Hematopoietic multipotent progenitor cell treated with erythropoietin and hydrocortisone succinate and interleukin-3 and kit ligand, for 15 days (in vitro differentiated cells): ENCODE measurements around the gene FAM107B.

ENCODE experiments used
- DNase-seq: peaks from one replicate; pipeline ENCODE4 v3.0.0-alpha.2; 2015; ENCODE audit warnings: low spot score

FAM107B gene

GRCh38 chr10:14533295-14533694 lies 241.4 kb downstream of the FAM107B start:
- DNase-seq = no peak

- no peak for DNase-seq
Measured at GRCh38 chr10:14532473-14533251, 242.0 kb downstream of the FAM107B start.

DNA sequence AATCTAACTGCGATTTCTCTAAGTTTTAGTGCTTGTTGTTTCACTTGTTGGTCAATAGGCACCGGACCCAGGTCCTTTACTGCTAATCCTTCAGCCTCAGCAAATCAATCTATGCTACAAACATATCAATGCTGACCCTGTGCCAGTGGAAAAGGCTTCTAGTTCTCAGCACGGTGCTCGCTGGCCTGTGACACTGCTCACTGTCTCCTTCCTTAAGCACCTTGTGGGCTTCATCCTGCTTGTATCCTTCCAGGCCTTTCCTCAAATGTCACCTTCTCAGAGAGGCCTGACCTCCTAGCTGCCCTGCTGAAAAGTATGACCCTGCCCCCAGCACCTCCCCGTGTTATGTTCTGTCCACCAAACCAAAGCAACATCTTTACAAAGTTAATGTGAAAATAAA lies 242.7 kb downstream of the FAM107B start:
- DNase-seq = no peak

- DNase-seq = no peak
Measured at GRCh38 chr10:14530465-14530864, 244.2 kb downstream of the FAM107B start.

- DNase-seq = no peak
Measured at GRCh38 chr10:14529351-14529750, 245.3 kb downstream of the FAM107B start.

- DNase-seq = no peak
Measured at GRCh38 chr10:14528450-14528849, 246.2 kb downstream of the FAM107B start.

GRCh38 chr10:14527915-14528314 lies 246.8 kb downstream of the FAM107B start:
- DNase-seq = no peak

DNA sequence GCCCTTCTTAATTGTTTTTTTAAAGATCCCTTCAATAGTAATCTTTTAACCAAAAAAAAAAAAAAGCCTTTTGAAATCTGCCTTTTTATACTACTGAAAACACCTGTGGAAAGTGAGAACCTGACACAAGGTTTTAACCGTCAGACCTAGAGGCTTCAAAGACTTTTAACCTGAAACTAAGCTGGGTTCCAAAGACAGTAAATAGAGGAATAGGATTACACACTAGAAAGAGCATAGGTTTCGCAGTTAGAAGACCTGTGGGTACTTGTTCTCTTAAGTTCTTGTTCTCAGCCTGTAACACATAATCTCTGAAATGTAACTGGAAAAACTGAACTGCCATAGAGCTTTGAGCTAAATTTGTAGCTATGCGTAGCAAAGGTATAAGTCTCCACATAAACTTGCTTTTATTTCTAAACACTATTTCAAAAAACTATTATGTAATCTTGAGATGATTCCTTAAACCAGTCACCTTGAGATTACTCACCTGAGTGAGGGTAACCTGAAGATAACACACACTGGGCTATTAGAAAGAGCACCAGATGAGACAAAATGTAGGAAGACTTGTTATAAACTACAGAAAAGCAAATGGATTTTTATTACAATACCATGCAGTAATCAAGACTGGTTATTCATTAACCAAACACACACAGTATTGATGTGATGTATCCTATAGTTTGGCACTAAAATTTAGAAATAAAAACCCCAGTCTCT lies 247.4 kb downstream of the FAM107B start:
- DNase-seq = no peak

DNA sequence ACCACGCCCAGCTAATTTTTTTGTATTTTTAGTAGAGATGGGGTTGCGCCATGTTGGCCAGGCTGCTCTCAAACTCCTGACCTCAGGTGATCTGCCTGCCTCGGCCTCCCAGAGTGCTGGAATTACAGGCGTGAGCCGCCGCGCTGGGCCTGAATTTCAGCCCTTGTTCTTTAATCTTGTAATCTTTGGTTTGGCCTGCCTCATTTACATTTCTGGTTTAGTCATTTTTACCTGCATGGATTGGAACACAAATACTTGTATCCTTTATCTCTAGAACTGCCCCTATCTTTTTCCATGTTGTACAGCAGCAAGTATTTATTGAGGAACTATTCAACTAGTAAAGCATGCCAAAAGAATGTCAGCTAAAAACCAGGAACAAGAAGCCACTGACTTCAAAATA lies 248.4 kb downstream of the FAM107B start:
- DNase-seq = no peak

DNA sequence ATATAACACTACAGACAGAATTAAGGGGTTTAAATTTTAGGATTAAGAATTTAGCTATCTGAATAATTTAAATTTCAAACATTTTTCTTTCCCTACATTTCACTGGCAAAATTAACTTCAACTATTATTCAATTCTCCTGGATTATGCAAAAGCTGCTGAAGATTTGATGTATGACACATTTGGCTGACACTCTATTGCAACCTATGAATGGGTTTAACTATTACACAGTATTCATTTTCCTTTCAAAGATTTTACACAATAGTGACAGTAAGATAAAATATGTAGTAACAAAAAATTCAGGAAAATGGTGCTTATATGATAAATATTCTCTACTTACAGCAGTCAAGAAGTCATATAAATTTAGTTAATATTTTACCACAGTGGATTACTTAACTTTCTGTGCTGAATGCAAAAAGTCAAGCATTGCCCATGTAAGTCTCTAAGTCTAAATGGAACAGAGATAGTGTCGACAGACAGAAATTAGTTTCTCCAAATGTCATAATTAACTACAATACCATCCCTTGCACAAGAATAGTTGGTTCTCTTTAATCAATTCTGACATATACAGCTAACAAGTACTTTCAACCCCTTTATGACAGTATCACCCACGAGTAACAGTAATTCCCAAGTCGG lies 249.9 kb downstream of the FAM107B start:
- DNase-seq = no peak

GRCh38 chr10:14523286-14523685 lies 251.4 kb downstream of the FAM107B start:
- no peak for DNase-seq

DNA sequence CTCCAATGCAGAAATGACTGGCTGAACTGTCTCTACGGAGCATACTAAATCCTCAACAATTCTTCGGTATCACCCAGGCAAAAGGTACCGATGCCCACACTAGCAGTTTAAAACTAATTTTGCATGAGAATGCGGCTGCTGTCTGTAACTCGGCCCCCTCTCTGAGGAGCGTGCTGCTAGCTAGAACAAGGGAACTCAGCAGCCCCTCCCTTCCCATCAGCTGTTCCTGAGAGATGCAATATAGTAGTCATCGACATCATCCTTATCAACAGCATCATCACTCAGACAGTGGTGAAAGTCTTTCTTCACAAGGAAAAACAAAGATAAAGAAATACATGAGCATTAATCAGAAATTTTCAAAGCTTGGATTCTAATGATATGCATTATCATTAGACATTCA lies 254.9 kb downstream of the FAM107B start:
- DNase-seq = no peak

DNA sequence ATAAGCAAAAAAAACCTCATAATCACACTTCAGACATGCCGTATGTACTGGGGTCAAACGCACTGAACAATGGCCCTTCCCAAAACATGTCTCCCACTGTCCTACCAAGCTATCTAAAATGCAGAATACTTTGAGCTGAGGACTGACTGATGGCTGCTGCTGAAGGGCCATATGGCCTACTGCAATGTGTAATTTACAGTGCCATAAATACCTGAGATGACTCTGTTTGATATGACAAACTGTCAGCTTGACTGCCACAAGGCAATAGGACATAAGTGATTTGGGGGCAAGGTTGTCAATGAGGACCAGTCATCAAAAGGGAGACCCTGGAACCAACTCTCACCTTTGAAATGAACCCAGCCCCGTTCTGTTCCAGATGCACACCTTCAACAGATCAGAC lies 256.5 kb downstream of the FAM107B start:
- no peak for DNase-seq

GRCh38 chr10:14513123-14513522 lies 261.6 kb downstream of the FAM107B start:
- no peak for DNase-seq

- no peak for DNase-seq
Measured at GRCh38 chr10:14510346-14510745, 264.4 kb downstream of the FAM107B start.

- no peak for DNase-seq
Measured at GRCh38 chr10:14508725-14509124, 266.0 kb downstream of the FAM107B start.

DNA sequence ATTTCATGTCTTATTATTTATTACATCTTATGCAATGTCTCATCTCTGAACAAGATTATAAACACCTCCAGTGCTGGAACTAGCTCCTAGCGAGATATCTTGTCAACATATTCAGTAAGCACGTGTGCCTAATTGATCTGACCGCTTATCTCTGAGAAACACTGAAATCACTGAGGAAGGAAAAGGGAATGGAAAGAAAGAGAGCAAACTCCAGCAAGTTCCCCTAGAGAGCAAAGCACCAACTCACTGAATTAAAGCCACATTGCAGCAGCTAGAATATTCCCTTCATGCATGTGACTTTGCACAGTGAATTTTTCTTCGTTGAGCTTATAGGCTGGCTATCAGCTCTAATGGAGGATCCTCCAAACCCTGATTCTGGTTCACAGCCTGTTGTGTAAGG lies 266.9 kb downstream of the FAM107B start:
- DNase-seq = no peak

- DNase-seq = no peak
Measured at GRCh38 chr10:14507176-14507575, 267.5 kb downstream of the FAM107B start.

GRCh38 chr10:14502431-14502830 lies 272.3 kb downstream of the FAM107B start:
- no peak for DNase-seq

DNA sequence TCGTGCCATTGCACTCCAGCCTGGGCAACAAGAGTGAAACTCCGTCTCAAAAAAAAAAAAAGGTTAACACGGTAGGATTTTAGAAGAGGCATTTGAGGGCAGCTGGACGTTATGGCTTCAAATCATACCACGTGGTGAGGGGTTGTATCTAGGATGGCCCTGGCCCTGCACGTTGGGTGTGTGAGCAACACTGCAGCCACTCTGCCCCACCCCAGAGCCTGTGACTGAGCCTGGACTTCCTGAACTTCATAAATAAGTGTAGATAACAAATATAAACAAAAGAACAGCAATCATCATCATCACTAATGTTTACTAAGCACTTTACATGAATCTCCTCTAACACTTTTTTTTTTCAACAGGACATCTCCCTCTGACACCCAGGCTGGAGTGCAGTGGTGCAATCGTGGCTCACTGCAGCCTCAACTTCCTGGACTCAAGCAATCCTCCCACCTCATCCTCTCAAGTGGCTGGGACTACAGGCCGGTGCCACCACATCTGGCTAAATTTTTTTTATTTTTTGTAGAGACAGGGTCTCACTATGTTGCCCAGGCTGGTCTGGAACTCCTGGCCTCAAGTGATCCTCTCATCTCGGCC lies 274.4 kb downstream of the FAM107B start:
- no peak for DNase-seq

GRCh38 chr10:14499601-14499904 lies 275.1 kb downstream of the FAM107B start:
- DNase-seq = no peak

DNA sequence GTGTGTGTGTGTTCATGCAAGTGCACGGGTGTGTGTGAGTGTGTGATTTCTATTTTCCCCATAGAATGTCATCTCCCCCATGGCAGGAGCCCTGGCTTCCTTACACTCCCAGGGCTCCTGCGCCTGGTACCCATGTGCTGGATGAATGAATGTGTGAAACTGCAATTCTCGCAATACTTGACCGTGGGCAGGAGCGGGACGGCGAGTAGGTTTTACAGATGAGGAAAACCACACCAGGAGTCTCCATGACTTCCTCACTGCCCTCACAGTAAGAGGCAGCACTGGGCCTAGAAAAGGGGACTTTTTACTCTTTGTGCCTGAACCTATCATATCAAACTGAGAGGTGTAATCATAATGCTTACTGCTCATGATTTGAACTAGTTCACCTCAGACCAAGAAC lies 276.4 kb downstream of the FAM107B start:
- no peak for DNase-seq

DNA sequence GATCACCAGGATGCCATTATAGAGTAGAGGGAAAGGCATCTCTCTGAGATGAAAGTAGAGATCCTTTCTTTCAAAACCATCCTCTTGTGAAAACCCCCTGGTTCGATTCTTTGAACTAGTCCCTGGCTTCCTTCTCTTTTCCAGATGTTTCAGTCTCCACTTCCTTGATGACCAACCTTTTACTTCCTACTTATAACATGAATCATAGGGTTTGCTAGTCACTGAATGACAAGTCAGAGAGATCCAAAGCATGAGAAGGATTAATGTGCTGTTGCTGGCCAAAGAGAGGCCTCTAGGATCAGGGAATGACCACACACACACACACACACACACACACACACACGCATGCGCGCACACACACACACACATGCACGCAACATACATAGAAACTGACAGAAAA lies 282.9 kb downstream of the FAM107B start:
- DNase-seq = no peak
